Measurements from ENCODE around the gene KLRF1. TPM values are rescaled to one million over a fixed set of nuclear protein-coding genes. Genes with fewer than 3 reads are reported as not detected.

Gene KLRF1
- total RNA-seq, 1 experiment from 2014 or later: not detected

DNA sequence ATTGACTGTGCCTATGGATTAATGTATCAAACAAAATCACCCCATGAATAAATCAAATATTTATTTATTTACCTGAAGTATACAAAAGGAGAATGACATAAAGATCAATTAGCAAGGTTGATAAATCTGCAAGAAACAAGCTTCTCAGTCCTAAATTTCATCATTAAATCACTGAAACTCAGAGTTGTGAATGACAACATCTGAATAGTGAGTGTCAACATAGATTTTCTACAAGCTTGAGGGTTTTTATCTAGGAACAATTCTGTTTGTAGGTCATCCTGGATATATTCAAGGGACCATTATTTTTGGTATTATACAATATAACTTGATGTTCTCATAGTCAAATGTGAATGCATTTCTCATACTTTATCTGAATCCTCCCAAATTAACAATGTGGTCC is 17.4 kb upstream of the KLRF1 start:
- no peak for TF ChIP-seq ZNF274 (IDR thresholded peaks at IDR 0.05; ENCODE audit: low read depth, low read length)
- TF ChIP-seq CBX3 (IDR thresholded peaks at IDR 0.05; ENCODE audit: low read depth): no peak
- TF ChIP-seq, protein P1, sequence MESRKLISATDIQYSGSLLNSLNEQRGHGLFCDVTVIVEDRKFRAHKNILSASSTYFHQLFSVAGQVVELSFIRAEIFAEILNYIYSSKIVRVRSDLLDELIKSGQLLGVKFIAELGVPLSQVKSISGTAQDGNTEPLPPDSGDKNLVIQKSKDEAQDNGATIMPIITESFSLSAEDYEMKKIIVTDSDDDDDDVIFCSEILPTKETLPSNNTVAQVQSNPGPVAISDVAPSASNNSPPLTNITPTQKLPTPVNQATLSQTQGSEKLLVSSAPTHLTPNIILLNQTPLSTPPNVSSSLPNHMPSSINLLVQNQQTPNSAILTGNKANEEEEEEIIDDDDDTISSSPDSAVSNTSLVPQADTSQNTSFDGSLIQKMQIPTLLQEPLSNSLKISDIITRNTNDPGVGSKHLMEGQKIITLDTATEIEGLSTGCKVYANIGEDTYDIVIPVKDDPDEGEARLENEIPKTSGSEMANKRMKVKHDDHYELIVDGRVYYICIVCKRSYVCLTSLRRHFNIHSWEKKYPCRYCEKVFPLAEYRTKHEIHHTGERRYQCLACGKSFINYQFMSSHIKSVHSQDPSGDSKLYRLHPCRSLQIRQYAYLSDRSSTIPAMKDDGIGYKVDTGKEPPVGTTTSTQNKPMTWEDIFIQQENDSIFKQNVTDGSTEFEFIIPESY (IDR thresholded peaks at IDR 0.05; ENCODE audit: extremely low read depth, insufficient replicate concordance, low read length): no peak
- no peak for TF ChIP-seq SRF (IDR thresholded peaks at IDR 0.05; ENCODE audit: low read depth)
- TF ChIP-seq EZH2phosphoT487 (IDR thresholded peaks at IDR 0.05; ENCODE audit: borderline replicate concordance): no peak
- TF ChIP-seq FOSL1 (IDR thresholded peaks at IDR 0.05; ENCODE audit: low read depth): no peak
- no peak for TF ChIP-seq ZFX (IDR thresholded peaks at IDR 0.05)
- TF ChIP-seq EZH2 (IDR thresholded peaks at IDR 0.05): no peak
- TF ChIP-seq ELF1 (IDR thresholded peaks at IDR 0.05; ENCODE audit: borderline replicate concordance, low read depth): no peak
- TF ChIP-seq, protein P2, sequence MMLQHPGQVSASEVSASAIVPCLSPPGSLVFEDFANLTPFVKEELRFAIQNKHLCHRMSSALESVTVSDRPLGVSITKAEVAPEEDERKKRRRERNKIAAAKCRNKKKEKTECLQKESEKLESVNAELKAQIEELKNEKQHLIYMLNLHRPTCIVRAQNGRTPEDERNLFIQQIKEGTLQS (IDR thresholded peaks at IDR 0.05): no peak
- TF ChIP-seq POLR2AphosphoS5 (IDR thresholded peaks at IDR 0.05; ENCODE audit: low read depth, low read length): no peak
- TF ChIP-seq, protein P3, sequence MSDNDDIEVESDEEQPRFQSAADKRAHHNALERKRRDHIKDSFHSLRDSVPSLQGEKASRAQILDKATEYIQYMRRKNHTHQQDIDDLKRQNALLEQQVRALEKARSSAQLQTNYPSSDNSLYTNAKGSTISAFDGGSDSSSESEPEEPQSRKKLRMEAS (IDR thresholded peaks at IDR 0.05): no peak
- TF ChIP-seq TCF7L2 (IDR thresholded peaks at IDR 0.05; ENCODE audit: borderline replicate concordance, extremely low read depth, insufficient read depth, insufficient read length): no peak
- TF ChIP-seq YY1 (IDR thresholded peaks at IDR 0.05; ENCODE audit: extremely low read depth, insufficient replicate concordance, low read depth, low read length): no peak
- ATAC-seq (no peak), DNase-seq (ENCODE audit: low read depth, low spot score) (no peak)
- H3K4me1 ChIP-seq (ENCODE audit: control insufficient read depth in 1 of 2, insufficient read depth in 2 of 2, low read length in 2 of 2): no peaks in the 10 kb centered on the region
- H3K4me2 ChIP-seq (ENCODE audit: low read length): no peak overlapping the region
- CTCF ChIA-PET: no interaction called here
- H3K9ac ChIP-seq (ENCODE audit: low read length): no peak overlapping the region
- BruUV-seq (replicated peaks): no TSS peak
- H3K9me2 ChIP-seq (ENCODE audit: insufficient read depth): no peaks in the 10 kb centered on the region
- no peaks in the 10 kb centered on the region for H3K79me2 ChIP-seq (ENCODE audit: insufficient read depth, low read length)
- H3K9me3 ChIP-seq (ENCODE audit: control insufficient read depth in 1 of 2, insufficient read depth in 1 of 2, low read depth in 1 of 2, low read length in 2 of 2): no peaks in the 10 kb centered on the region
- no peak overlapping the region for H3K27ac ChIP-seq (ENCODE audit: low read depth, low read length)
- intact Hi-C loops (cut with micrococcal nuclease): no loop called here
- peaks cover 70% of the 10 kb centered on the region for H3K27me3 ChIP-seq (ENCODE audit: insufficient read depth, low read length)
- POLR2A ChIA-PET: no interaction called here
- no peak overlapping the region for H3K4me3 ChIP-seq (replicated peaks in 1 of 2; ENCODE audit: low read depth in 1 of 2, low read length in 2 of 2)
- no peaks in the 10 kb centered on the region for H3K36me3 ChIP-seq (ENCODE audit: control insufficient read depth in 1 of 2, insufficient read depth in 2 of 2, low read length in 2 of 2)
- H4K20me1 ChIP-seq (ENCODE audit: insufficient read depth): no peaks in the 10 kb centered on the region
- H2AFZ ChIP-seq (ENCODE audit: low read depth, low read length, poor library complexity, severe bottlenecking): no peak overlapping the region
- RAD21 ChIA-PET (ENCODE audit: low non-redundant PET in 1 of 2, low total read pairs in 2 of 2, uncharacterized antibody in 2 of 2, unreplicated experiment in 2 of 2): no interaction called here
